ENCODE measurements around the gene NIPAL1.

NIPAL1 gene

GRCh38 chr4:48044298-48044697, 27.7 kb downstream of the NIPAL1 start:
- H3K4me2 ChIP-seq (ENCODE audit: low read length), result peak overlapping the region; percentile 70
- peaks cover 92% of the 10 kb centered on the region for H3K4me1 ChIP-seq (ENCODE audit: control insufficient read depth, low read length)
- peaks cover 9% of the 10 kb centered on the region for H3F3A ChIP-seq (ENCODE audit: control insufficient read depth, insufficient read depth)
- H3K9me2 ChIP-seq (replicated peaks; ENCODE audit: control insufficient read depth, low read length), result no peaks in the 10 kb centered on the region
- H3K27ac ChIP-seq (ENCODE audit: low read depth, low read length), result no peak overlapping the region
- no peaks in the 10 kb centered on the region for H3K27me3 ChIP-seq (ENCODE audit: control insufficient read depth, low read length)
- TF ChIP-seq, protein P1, sequence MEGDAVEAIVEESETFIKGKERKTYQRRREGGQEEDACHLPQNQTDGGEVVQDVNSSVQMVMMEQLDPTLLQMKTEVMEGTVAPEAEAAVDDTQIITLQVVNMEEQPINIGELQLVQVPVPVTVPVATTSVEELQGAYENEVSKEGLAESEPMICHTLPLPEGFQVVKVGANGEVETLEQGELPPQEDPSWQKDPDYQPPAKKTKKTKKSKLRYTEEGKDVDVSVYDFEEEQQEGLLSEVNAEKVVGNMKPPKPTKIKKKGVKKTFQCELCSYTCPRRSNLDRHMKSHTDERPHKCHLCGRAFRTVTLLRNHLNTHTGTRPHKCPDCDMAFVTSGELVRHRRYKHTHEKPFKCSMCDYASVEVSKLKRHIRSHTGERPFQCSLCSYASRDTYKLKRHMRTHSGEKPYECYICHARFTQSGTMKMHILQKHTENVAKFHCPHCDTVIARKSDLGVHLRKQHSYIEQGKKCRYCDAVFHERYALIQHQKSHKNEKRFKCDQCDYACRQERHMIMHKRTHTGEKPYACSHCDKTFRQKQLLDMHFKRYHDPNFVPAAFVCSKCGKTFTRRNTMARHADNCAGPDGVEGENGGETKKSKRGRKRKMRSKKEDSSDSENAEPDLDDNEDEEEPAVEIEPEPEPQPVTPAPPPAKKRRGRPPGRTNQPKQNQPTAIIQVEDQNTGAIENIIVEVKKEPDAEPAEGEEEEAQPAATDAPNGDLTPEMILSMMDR (IDR thresholded peaks at IDR 0.05; ENCODE audit: low read depth, low read length, poor library complexity, severe bottlenecking), result no peak
- no peak for TF ChIP-seq EZH2phosphoT487 (IDR thresholded peaks at IDR 0.05; ENCODE audit: borderline replicate concordance, low read length)
- no peaks in the 10 kb centered on the region for H3K9me3 ChIP-seq (ENCODE audit: control insufficient read depth, insufficient read depth, low read length)
- H3K79me2 ChIP-seq (ENCODE audit: control insufficient read depth, low read length), result no peaks in the 10 kb centered on the region
- H3K36me3 ChIP-seq (ENCODE audit: control insufficient read depth, low read length), result no peaks in the 10 kb centered on the region
- no peaks in the 10 kb centered on the region for H4K20me1 ChIP-seq (ENCODE audit: control insufficient read depth, insufficient read depth, low read depth, low read length)
- peak overlapping the region; percentile 56 for H3K4me3 ChIP-seq (ENCODE audit: low read length)

GRCh38 chr4:48046059-48046458, 29.5 kb downstream of the NIPAL1 start:
- peaks cover 9% of the 10 kb centered on the region for H3F3A ChIP-seq (ENCODE audit: control insufficient read depth, insufficient read depth)
- no peaks in the 10 kb centered on the region for H3K9me2 ChIP-seq (replicated peaks; ENCODE audit: control insufficient read depth, low read length)
- no peaks in the 10 kb centered on the region for H3K27me3 ChIP-seq (ENCODE audit: control insufficient read depth, low read length)
- no peaks in the 10 kb centered on the region for H3K9me3 ChIP-seq (ENCODE audit: control insufficient read depth, insufficient read depth, low read length)
- peak overlapping the region; percentile 60; the same call in 1 of the 2 replicates for H3K4me3 ChIP-seq (ENCODE audit: low read length)
- no peak for TF ChIP-seq EZH2phosphoT487 (IDR thresholded peaks at IDR 0.05; ENCODE audit: borderline replicate concordance, low read length)
- TF ChIP-seq, protein P1 (IDR thresholded peaks at IDR 0.05; ENCODE audit: low read depth, low read length, poor library complexity, severe bottlenecking), result no peak
- H3K4me2 ChIP-seq (ENCODE audit: low read length), result peak overlapping the region; percentile 86
- H3K4me1 ChIP-seq (ENCODE audit: control insufficient read depth, low read length), result peaks cover 88% of the 10 kb centered on the region
- H4K20me1 ChIP-seq (ENCODE audit: control insufficient read depth, insufficient read depth, low read depth, low read length), result no peaks in the 10 kb centered on the region
- no peaks in the 10 kb centered on the region for H3K36me3 ChIP-seq (ENCODE audit: control insufficient read depth, low read length)
- no peaks in the 10 kb centered on the region for H3K79me2 ChIP-seq (ENCODE audit: control insufficient read depth, low read length)
- no peak overlapping the region for H3K27ac ChIP-seq (ENCODE audit: low read depth, low read length)

DNA sequence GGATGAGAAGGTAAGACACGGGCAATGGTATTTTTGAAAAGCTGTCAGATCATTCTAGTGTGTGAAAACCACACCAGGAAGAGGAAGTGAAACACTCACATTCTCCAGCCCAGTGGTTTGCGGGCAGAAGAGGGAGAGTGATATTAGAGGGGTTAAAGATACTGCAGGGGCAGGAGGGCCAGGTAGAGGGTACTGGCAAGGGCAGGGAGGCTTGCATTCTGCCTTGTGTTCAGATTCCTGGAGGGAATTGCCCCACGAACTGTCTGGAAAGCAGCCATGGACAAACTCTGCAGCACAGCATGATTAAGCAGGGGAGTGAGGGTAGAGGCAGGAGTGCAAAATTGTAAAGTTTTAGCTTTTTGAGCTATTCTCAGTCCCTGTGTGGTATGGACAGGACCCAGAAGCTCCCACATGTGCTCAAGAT, 30.9 kb downstream of the NIPAL1 start:
- TF ChIP-seq, protein P1 (IDR thresholded peaks at IDR 0.05; ENCODE audit: low read depth, low read length, poor library complexity, severe bottlenecking), result no peak
- TF ChIP-seq EZH2phosphoT487 (IDR thresholded peaks at IDR 0.05; ENCODE audit: borderline replicate concordance, low read length), result no peak
- H4K20me1 ChIP-seq (ENCODE audit: control insufficient read depth, insufficient read depth, low read depth, low read length), result no peaks in the 10 kb centered on the region
- H3K27ac ChIP-seq (ENCODE audit: low read depth, low read length), result peak overlapping the region; percentile 43
- H3K4me2 ChIP-seq (ENCODE audit: low read length), result peak overlapping the region; percentile 86
- H3K9me2 ChIP-seq (replicated peaks; ENCODE audit: control insufficient read depth, low read length), result no peaks in the 10 kb centered on the region
- peak overlapping the region; percentile 60 for H3K4me3 ChIP-seq (ENCODE audit: low read length)
- peaks cover 78% of the 10 kb centered on the region for H3K4me1 ChIP-seq (ENCODE audit: control insufficient read depth, low read length)
- peaks cover 9% of the 10 kb centered on the region for H3F3A ChIP-seq (ENCODE audit: control insufficient read depth, insufficient read depth)
- no peaks in the 10 kb centered on the region for H3K9me3 ChIP-seq (ENCODE audit: control insufficient read depth, insufficient read depth, low read length)
- H3K27me3 ChIP-seq (ENCODE audit: control insufficient read depth, low read length), result no peaks in the 10 kb centered on the region
- no peaks in the 10 kb centered on the region for H3K79me2 ChIP-seq (ENCODE audit: control insufficient read depth, low read length)
- no peaks in the 10 kb centered on the region for H3K36me3 ChIP-seq (ENCODE audit: control insufficient read depth, low read length)

All from DOHH2 (cell line).